Endothelial cell of umbilical vein (primary cell): ENCODE measurements around the gene PKD2. TPM values are rescaled to one million over a fixed set of nuclear protein-coding genes. Genes with fewer than 3 reads are reported as not detected.

Experiments used
- BruUV-seq: library from RNA; stranded (reverse); fragments of 400-500 nt; replicated peaks from 2 replicates; lab custom pipeline; 2021; lab: Mats Ljungman, UMichigan
- CTCF ChIA-PET: fragments of 300-600, 350-600 bp; sonication (Branson Sonifier 250); formaldehyde crosslinking; loops from one replicate; lab custom pipeline; 2021; ENCODE audit warnings: antibody characterized with exemption, inconsistent platforms; lab: Charles Lee
- POLR2A ChIA-PET: fragments of 300-600, 350-600 bp; sonication (Branson Sonifier 250); formaldehyde crosslinking; loops from one replicate; lab custom pipeline; 2021; ENCODE audit warnings: antibody characterized with exemption, inconsistent platforms; lab: Charles Lee
- DNase-seq: peaks from one replicate; pipeline ENCODE4 v3.0.0-alpha.2; 2011; ENCODE audit warnings: low read depth, low spot score
- FAIRE-seq: peaks from 2 replicates; lab custom pipeline; 2011; peaks lifted over from hg19 to GRCh38; lab: Jason Lieb, UNC
- H2AFZ ChIP-seq: 2 replicates; pipeline ENCODE4 v1.6.0; 2012; ENCODE audit warnings: low read depth, low read length, control low read depth, inconsistent platforms
- H3K27ac ChIP-seq: 2 replicates; pipeline ENCODE4 v1.5.1; 2011; ENCODE audit warnings: low read depth, mild to moderate bottlenecking, control low read depth, low read length, moderate library complexity; ENCODE audit not compliant: insufficient read depth
- H3K27me3 ChIP-seq, 2 experiments: 2 replicates each; pipeline versions ENCODE4 v1.6.0 to v1.6.1; 2011; ENCODE audit warnings: low read length in 2 of 2, mixed read lengths in 1 of 2; ENCODE audit not compliant: control insufficient read depth in 2 of 2, insufficient read depth in 2 of 2
- H3K36me3 ChIP-seq, 2 experiments: 2 replicates in 1 of 2; 3 replicates in 1 of 2; pipeline ENCODE4 v1.5.1; 2011; ENCODE audit warnings: low read length in 2 of 2, mild to moderate bottlenecking in 1 of 2, moderate library complexity in 1 of 2; ENCODE audit not compliant: control insufficient read depth in 2 of 2, insufficient read depth in 2 of 2; ENCODE audit errors: extremely low read depth in 1 of 2
- H3K4me1 ChIP-seq: 3 replicates; pipeline ENCODE4 v1.5.1; 2011; ENCODE audit warnings: mild to moderate bottlenecking, low read length; ENCODE audit not compliant: control insufficient read depth, insufficient read depth; ENCODE audit errors: extremely low read depth
- H3K4me2 ChIP-seq: 2 replicates; pipeline ENCODE4 v1.6.1; 2011; ENCODE audit warnings: low read length, control low read depth, mixed read lengths; ENCODE audit not compliant: insufficient read depth
- H3K4me3 ChIP-seq, 3 experiments: fragments of 200-600 bp in 1 of 3; sonication (generic), shearing (Covaris generic) in 1 of 3; replicated peaks in 1 of 3; 2 replicates each; pipeline ENCODE4 v1.5.1; 2011 to 2016; ENCODE audit warnings: control low read depth in 3 of 3, low read length in 3 of 3, mild to moderate bottlenecking in 2 of 3, inconsistent platforms in 1 of 3, low read depth in 1 of 3, moderate library complexity in 1 of 3; ENCODE audit not compliant: insufficient read depth in 1 of 3
- H3K79me2 ChIP-seq: 2 replicates; pipeline ENCODE4 v1.6.0; 2012; ENCODE audit warnings: low read length, inconsistent platforms; ENCODE audit not compliant: control insufficient read depth, insufficient read depth
- H3K9ac ChIP-seq: replicated peaks from 2 replicates; pipeline ENCODE3; 2011; ENCODE audit warnings: low read length, control low read depth; ENCODE audit not compliant: insufficient read depth; ENCODE audit errors: extremely low read depth
- H3K9me1 ChIP-seq: replicated peaks from 3 replicates; pipeline ENCODE4 v1.6.0; 2011; ENCODE audit warnings: mild to moderate bottlenecking, low read length; ENCODE audit not compliant: control insufficient read depth, insufficient read depth; ENCODE audit errors: extremely low read depth
- H3K9me3 ChIP-seq: replicated peaks from 2 replicates; pipeline ENCODE4 v1.5.1; 2012; ENCODE audit warnings: low read length, inconsistent platforms; ENCODE audit not compliant: control insufficient read depth, insufficient read depth
- H4K20me1 ChIP-seq: replicated peaks from 2 replicates; pipeline ENCODE3; 2011; ENCODE audit warnings: mild to moderate bottlenecking, low read length; ENCODE audit not compliant: control insufficient read depth, insufficient read depth; ENCODE audit errors: extremely low read depth
- CTCF ChIP-seq, 2 donors: IDR thresholded peaks; 1 replicate in 1 of 2; 2 replicates in 1 of 2; pipeline ENCODE4 v1.5.1; 2011; ENCODE audit warnings: low read length in 2 of 2, mild to moderate bottlenecking in 2 of 2, moderate library complexity in 2 of 2, control low read depth in 1 of 2, inconsistent platforms in 1 of 2, low read depth in 1 of 2; ENCODE audit not compliant: insufficient read depth in 1 of 2; ENCODE audit errors: extremely low read depth in 1 of 2
- EZH2 ChIP-seq: IDR thresholded peaks from 2 replicates; pipeline ENCODE4 v1.6.1; 2012; ENCODE audit warnings: borderline replicate concordance, low read depth, mild to moderate bottlenecking, moderate library complexity, low read length, inconsistent platforms; ENCODE audit not compliant: severe bottlenecking
- FOS ChIP-seq: IDR thresholded peaks from 2 replicates; pipeline ENCODE4 v1.6.1; 2011; ENCODE audit warnings: mild to moderate bottlenecking, low read length, moderate library complexity, borderline replicate concordance; ENCODE audit not compliant: insufficient read depth
- GATA2 ChIP-seq: IDR thresholded peaks from 2 replicates; pipeline ENCODE4 v1.7.0; 2011; ENCODE audit warnings: low read depth, mild to moderate bottlenecking, moderate library complexity, mixed read lengths, low read length; ENCODE audit not compliant: insufficient read length, insufficient read depth
- JUN ChIP-seq: IDR thresholded peaks from 2 replicates; pipeline ENCODE4 v1.6.1; 2011; ENCODE audit warnings: borderline replicate concordance, low read depth; ENCODE audit not compliant: insufficient read length, insufficient read depth
- MAX ChIP-seq: IDR thresholded peaks from 2 replicates; pipeline ENCODE4 v1.6.1; 2011; ENCODE audit not compliant: insufficient read depth, insufficient read length
- MYC ChIP-seq: IDR thresholded peaks from one replicate; pipeline ENCODE4 v1.6.1; 2011; ENCODE audit warnings: mild to moderate bottlenecking, low read depth, low read length
- POLR2A ChIP-seq: IDR thresholded peaks from 2 replicates; pipeline ENCODE4 v1.6.1; 2012; ENCODE audit warnings: low read depth, mild to moderate bottlenecking, control low read depth, low read length
- POLR2AphosphoS5 ChIP-seq: IDR thresholded peaks from 2 replicates; pipeline ENCODE4 v1.6.1; 2012; ENCODE audit warnings: low read depth, mild to moderate bottlenecking, control low read depth, low read length, moderate library complexity; ENCODE audit not compliant: insufficient read depth
- dilution Hi-C: fragments of 300-500 bp; cut with MboI; formaldehyde crosslinking; loops from one replicate; pipeline ENCODE4 v1.15.0; 2019; ENCODE audit warnings: low sequenced_read_pairs; ENCODE audit not compliant: extremely low pct_ligation_motif_present
- intact Hi-C: fragments of 100-400 bp; cut with micrococcal nuclease; formaldehyde crosslinking; loops from one replicate; pipeline ENCODE4 v1.10.0; 2022
- polyA plus RNA-seq, 4 experiments: library from polyadenylated mRNA; depleted of rRNA in 3 of 4; stranded (reverse) in 3 of 4; unstranded in 1 of 4; fragments of >200 nt; gene quantifications; 2 replicates each; pipeline versions ENCODE4 v1.2.1 to v1.2.3, GENCODE V29; 2011 to 2012; ENCODE audit warnings: missing spikeins in 1 of 4
- total RNA-seq: library from RNA; stranded (reverse); gene quantifications from 2 replicates; pipeline ENCODE4 v1.2.3, GENCODE V29; 2021

The PKD2 gene
- total and polyA plus RNA-seq, 2 donors (not counting 3 experiments of a cell fraction or from before 2014, with no cell fraction given), result 23.1 to 27.0 TPM

- Histone ChIP-seq H3K9me3 (no peaks in the 10 kb centered on the region), H3K27ac (no peak overlapping the region), H3K9ac (no peak overlapping the region), H2AFZ (no peak overlapping the region), H3K36me3 (no peaks in the 10 kb centered on the region), H3K9me1 (no peaks in the 10 kb centered on the region), H3K4me3 (no peak overlapping the region), H4K20me1 (no peaks in the 10 kb centered on the region), H3K4me1 (no peaks in the 10 kb centered on the region), H3K27me3 (no peaks in the 10 kb centered on the region), H3K4me2 (no peak overlapping the region), H3K79me2 (no peaks in the 10 kb centered on the region)
- TF ChIP-seq POLR2A, result no peak
- TF ChIP-seq GATA2, result no peak
- no peak for FAIRE-seq
- intact Hi-C loops (no loop called here), dilution Hi-C loops (no loop called here)
- CTCF ChIA-PET, result interaction anchor here (1.5 to 3.5 kb wide), 2 partner anchors 8 to 113 kb away, joined by 4 to 21 read pairs; no protein-coding TSS in a partner anchor
- no TSS peak for BruUV-seq
- DNase-seq, result no peak
- POLR2A ChIA-PET, result no interaction called here
Measured at GRCh38 chr4:87966095-87966496, 41.3 kb upstream of the PKD2 start.

- Histone ChIP-seq H3K9me3 (no peaks in the 10 kb centered on the region), H3K27me3 (no peaks in the 10 kb centered on the region), H3K9me1 (no peaks in the 10 kb centered on the region), H4K20me1 (no peaks in the 10 kb centered on the region), H2AFZ (no peak overlapping the region), H3K4me1 (no peaks in the 10 kb centered on the region), H3K27ac (no peak overlapping the region), H3K36me3 (no peaks in the 10 kb centered on the region), H3K4me3 (no peak overlapping the region), H3K4me2 (no peak overlapping the region), H3K79me2 (no peaks in the 10 kb centered on the region), H3K9ac (no peak overlapping the region)
- POLR2A ChIA-PET, result no interaction called here
- DNase-seq (no peak), FAIRE-seq (no peak)
- no TSS peak for BruUV-seq
- TF ChIP-seq GATA2, result no peak
- TF ChIP-seq MYC, result no peak
- TF ChIP-seq POLR2A, result no peak
- TF ChIP-seq JUN, result no peak
- TF ChIP-seq MAX, result no peak
- no peak for TF ChIP-seq EZH2
- TF ChIP-seq CTCF (IDR thresholded peaks at IDR 0.05; ENCODE audit: extremely low read depth in 1 of 2, insufficient read depth in 1 of 2, low read depth in 1 of 2, low read length in 2 of 2), result no peak
- TF ChIP-seq FOS, result no peak
- no peak for TF ChIP-seq POLR2AphosphoS5
- dilution Hi-C loops (no loop called here), intact Hi-C loops (no loop called here)
- CTCF ChIA-PET, result interaction anchor here (1.0 to 3.5 kb wide), 5 partner anchors 12 to 114 kb away, joined by 3 to 21 read pairs (median 4); no protein-coding TSS in a partner anchor
Measured at GRCh38 chr4:87967193-87967592, 40.2 kb upstream of the PKD2 start.
